ENCODE measurements around the gene DYNC2I2. TPM values are rescaled to one million over a fixed set of nuclear protein-coding genes. Genes with fewer than 3 reads are reported as not detected.

Gene DYNC2I2
- total and polyA plus RNA-seq, 5 experiments from 2014 or later: 2.7 to 8.3 (median 4.1) TPM

DNA sequence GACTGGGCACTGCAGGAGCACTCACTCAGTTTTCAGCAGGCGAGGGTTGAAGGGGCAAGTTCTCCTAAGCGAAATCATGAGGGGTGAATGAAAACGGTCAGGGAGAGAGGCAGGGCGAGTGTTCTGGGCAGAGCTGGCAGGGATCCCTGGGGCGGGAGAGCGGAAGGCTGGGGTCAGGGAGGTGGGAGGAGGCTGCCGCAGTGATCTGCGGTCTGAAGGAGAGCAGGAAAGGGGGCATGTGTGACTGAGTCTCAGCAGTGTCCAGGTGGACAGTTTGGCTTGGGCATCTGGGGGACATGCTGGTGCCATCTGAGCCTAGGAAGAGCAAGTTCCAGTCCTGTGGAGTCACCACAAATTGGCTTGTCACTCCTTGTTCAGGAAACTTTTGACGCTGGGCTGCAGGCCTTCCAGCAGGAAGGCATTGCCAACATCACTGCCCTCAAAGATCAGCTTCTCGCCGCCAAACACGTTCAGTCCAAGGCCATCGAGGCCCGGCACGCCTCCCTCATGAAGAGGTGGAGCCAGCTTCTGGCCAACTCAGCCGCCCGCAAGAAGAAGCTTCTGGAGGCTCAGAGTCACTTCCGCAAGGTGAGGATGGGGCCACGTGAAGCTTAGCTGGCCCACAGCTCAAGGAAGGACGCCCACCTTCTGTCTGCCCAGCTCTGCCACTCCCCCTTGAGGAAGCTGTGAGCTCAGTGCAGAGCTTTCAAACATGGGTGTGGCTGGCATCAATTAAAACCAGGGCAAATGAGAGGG lies 31.1 kb downstream of the DYNC2I2 start:
- Mint-ChIP-seq H3K36me3 (peaks cover 0 to 89% (median 15%) of the 10 kb centered on the region in 3 donors), H3K4me1 (peaks cover 0 to 4% (median 0%) of the 10 kb centered on the region in 4 donors), H3K4me3 (no peak overlapping the region), H3K27me3 (no peaks in the 10 kb centered on the region), H3K9me3 (no peaks in the 10 kb centered on the region), H3K27ac (peak overlapping the region in 2 of 10 donors; percentile 53 to 82)
- no peak for DNase-seq
- POLR2A ChIA-PET: interaction anchor here (0.9 kb wide), 1 partner anchor 64 kb away, joined by 3 read pairs; the partner anchor contains the start of gene SET
- ATAC-seq: no peak

DNA sequence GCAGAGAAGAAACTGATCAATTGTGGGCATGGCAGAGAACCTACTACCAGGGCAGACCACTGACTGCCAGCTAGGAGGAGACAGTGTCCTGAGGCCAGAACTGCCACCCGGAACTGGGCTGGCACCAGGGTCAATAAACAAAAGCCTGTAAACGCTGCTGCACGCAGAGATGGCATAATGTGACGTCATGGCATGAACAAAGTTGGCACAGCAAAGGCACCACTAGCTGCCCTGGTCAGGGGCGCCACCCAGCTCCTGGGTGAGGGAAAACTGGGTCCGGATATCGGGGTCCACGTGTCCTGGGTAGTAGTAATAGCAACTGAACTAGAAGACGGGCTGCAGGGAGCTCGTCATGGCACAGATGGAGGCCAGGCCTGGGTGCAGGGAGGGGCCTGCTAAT lies 32.1 kb downstream of the DYNC2I2 start:
- no peaks in the 10 kb centered on the region for H3K27me3 Mint-ChIP-seq
- peaks cover 0 to 89% (median 15%) of the 10 kb centered on the region in 3 donors for H3K36me3 Mint-ChIP-seq
- H3K4me3 Mint-ChIP-seq: no peak overlapping the region
- no peak for ATAC-seq
- no peak for DNase-seq
- H3K9me3 Mint-ChIP-seq: no peaks in the 10 kb centered on the region
- POLR2A ChIA-PET: no interaction called here
- no peak overlapping the region for H3K27ac Mint-ChIP-seq
- peaks cover 0 to 2% (median 0%) of the 10 kb centered on the region in 4 donors for H3K4me1 Mint-ChIP-seq

DNA sequence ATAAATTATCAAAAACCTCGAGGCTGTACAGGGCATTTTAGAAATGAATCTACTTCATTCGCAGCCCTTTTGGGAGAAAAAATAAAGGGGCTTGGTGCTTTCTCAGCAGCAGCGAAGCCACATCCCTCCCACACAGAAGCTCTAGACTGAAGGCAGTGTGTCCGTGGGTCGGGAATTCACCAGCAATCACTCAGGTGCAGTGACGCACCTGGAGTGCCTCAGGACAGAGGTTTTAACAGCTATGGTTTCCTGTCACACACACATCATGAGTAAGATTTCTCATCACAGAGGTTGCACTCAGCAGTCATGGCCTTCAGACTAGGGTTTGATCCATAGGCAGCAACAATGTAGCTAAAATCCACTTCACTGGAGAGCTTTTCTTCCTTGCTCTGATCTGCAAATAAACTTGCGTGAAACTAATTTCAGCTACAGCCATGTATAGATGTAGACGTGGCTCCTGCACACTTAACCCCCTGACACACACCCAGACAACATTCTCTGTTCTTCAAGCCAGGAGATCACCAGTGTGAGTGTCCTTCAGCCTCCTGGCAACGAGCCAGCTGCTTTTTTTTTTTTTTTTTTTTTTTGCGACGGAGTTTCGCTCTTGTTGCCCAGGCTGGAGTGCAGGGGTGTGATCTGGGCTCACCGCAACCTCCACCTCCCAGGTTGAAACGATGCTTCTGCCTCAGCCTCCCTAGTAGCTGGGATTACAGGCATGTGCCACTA lies 34.8 kb downstream of the DYNC2I2 start:
- Mint-ChIP-seq H3K4me1 (no peaks in the 10 kb centered on the region), H3K9me3 (no peaks in the 10 kb centered on the region), H3K36me3 (peaks cover 0 to 91% (median 19%) of the 10 kb centered on the region in 3 donors), H3K27ac (peak overlapping the region in 1 of 10 donors; percentile 79), H3K4me3 (no peak overlapping the region), H3K27me3 (no peaks in the 10 kb centered on the region)
- POLR2A ChIA-PET: interaction anchor here (0.6 kb wide), 1 partner anchor 251 kb away, joined by 3 read pairs; the partner anchor contains the start of gene URM1
- DNase-seq (no peak), ATAC-seq (no peak)

DNA sequence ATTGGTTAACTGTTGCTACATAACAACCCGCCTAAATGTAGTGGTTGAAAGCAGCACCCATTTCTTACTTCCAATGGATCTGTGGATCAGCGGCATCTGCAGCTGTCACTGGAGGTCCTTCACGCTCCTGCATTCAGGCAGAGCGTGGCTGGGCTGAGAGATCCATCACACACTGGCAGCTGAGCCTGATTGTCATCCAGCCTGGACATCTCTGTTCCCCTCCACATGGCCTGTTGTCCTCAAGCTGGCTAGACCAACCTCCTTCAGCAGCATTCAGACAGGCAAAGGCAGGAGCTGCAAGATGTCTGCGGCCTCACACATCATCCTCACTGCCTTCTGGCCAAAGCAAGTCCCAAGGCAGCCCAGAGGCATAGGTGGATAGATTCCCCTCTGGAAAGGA lies 36.9 kb downstream of the DYNC2I2 start:
- Mint-ChIP-seq H3K27ac (peak overlapping the region in 1 of 10 donors; percentile 19), H3K27me3 (no peaks in the 10 kb centered on the region), H3K4me1 (no peaks in the 10 kb centered on the region), H3K4me3 (no peak overlapping the region), H3K9me3 (no peaks in the 10 kb centered on the region), H3K36me3 (peaks cover 0 to 87% (median 16%) of the 10 kb centered on the region in 3 donors)
- no peak for DNase-seq
- no peak for ATAC-seq
- POLR2A ChIA-PET: no interaction called here

DNA sequence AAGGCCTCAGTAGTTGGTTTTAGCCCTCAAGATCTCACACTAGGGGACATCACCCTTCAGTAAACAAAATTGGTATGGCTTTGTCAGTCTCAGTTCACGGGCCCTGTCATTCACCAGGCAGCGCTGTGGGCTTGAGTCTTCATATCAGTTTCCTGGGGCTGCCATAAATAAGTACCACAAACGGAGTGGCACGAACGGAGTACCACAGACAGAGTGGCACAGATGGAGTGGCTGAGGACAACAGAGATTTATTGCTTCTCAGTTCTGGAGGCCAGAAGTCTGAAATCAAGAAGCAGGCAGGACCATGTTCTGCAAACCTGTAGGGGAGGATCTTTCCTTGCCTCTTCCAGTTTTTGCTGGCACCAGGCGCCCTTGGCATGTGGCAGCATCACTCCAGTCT lies 37.5 kb downstream of the DYNC2I2 start:
- no peak overlapping the region for H3K4me3 Mint-ChIP-seq
- POLR2A ChIA-PET: no interaction called here
- peak overlapping the region in 2 of 10 donors; percentile 24 to 56 for H3K27ac Mint-ChIP-seq
- DNase-seq (no peak), ATAC-seq (no peak)
- no peaks in the 10 kb centered on the region for H3K4me1 Mint-ChIP-seq
- peaks cover 0 to 87% (median 21%) of the 10 kb centered on the region in 3 donors for H3K36me3 Mint-ChIP-seq
- H3K9me3 Mint-ChIP-seq: no peaks in the 10 kb centered on the region
- H3K27me3 Mint-ChIP-seq: no peaks in the 10 kb centered on the region

DNA sequence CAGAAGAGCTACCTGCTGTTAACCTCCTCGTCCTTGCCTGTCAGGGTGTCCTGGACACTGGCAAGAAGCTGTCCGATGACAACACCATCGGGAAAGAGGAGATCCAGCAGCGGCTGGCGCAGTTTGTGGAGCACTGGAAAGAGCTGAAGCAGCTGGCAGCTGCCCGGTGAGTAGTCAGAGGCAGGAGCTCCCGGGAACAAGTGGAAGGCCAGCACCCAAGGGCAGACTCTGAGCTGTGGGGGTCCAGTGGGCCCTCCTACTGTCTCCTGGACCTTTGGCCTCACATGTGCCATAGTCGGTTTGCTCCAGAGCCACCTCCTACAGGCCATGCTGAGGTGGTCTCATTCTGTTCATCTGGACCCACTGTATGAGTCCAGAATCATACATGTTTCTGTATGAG lies 38.7 kb downstream of the DYNC2I2 start:
- POLR2A ChIA-PET: no interaction called here
- peaks cover 0 to 94% (median 31%) of the 10 kb centered on the region in 3 donors for H3K36me3 Mint-ChIP-seq
- no peak for DNase-seq
- no peak overlapping the region for H3K27ac Mint-ChIP-seq
- no peak overlapping the region for H3K4me3 Mint-ChIP-seq
- H3K4me1 Mint-ChIP-seq: no peaks in the 10 kb centered on the region
- ATAC-seq: no peak
- no peaks in the 10 kb centered on the region for H3K27me3 Mint-ChIP-seq
- no peaks in the 10 kb centered on the region for H3K9me3 Mint-ChIP-seq

DNA sequence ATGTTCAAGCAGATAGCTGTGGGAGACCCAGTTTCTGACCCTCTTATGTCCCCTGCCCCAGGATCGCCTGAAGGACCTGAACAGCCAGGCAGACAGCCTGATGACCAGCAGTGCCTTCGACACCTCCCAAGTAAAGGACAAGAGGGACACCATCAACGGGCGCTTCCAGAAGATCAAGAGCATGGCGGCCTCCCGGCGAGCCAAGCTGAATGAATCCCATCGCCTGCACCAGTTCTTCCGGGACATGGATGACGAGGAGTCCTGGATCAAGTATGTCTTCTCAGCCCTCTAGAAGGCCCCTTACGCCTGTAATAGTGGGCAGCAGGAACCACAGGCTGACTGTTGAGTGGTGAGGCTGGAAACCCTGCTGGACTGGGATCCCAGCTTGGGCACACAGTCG lies 41.1 kb downstream of the DYNC2I2 start:
- no peaks in the 10 kb centered on the region for H3K4me1 Mint-ChIP-seq
- no peak for ATAC-seq

DNA sequence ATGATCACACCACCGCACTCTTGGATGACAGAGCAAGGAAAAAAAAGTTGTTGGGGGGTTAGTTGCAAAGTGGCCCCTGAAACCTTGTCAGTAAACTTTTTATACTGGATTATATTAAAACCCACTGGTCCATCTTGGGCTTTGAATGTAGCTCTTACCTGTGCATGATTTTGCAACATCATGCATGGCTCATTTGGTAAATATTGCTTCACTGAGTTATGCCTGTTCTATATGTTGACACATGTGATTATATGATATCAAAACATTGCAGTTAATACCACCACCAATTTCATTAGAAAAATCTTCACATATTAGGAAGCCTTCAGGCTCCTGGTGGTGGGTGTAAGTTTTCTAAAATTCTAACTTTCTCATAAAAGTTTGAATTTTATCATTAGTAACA lies 41.9 kb downstream of the DYNC2I2 start:
- POLR2A ChIA-PET: no interaction called here
- H3K36me3 Mint-ChIP-seq: peaks cover 4 to 93% (median 35%) of the 10 kb centered on the region in 3 donors

More for the DNA sequence above, 41.1 kb downstream of the DYNC2I2 start:
- no peak for DNase-seq
- Mint-ChIP-seq H3K27ac (no peak overlapping the region), H3K9me3 (no peaks in the 10 kb centered on the region), H3K36me3 (peaks cover 0 to 93% (median 29%) of the 10 kb centered on the region in 3 donors), H3K27me3 (no peaks in the 10 kb centered on the region), H3K4me3 (no peak overlapping the region)
- POLR2A ChIA-PET: no interaction called here

DNA sequence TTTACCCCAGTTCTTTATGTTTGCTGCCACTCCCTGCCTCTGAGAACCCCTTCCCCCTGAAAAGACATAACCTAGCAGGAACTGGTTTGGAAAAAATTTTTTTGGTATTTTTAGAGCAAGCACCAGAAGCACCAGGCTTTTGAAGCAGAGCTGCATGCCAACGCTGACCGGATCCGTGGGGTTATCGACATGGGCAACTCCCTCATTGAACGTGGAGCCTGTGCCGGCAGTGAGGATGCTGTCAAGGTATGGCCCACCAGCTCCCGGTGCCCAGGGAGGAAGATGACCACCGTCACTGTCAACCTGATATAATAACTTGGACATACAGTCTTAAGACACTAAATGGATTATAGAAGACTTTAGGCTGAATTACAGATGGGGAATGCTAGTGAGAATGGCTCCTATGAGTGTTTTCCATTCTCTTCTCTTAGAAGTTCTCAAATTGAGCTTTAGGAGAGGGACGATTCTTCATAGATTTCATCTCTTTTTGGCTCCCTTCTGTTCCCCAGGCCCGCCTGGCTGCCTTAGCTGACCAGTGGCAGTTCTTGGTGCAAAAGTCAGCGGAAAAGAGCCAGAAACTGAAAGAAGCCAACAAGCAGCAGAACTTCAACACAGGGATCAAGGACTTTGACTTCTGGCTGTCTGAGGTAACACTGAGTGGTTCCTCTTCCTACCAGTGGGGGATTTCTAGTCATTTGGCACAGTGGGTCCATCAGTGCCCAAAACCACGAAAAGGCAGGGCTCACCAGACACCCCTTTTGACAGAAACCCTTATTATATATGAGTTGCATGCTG lies 44.9 kb downstream of the DYNC2I2 start:
- DNase-seq (no peak), ATAC-seq (no peak)
- peak overlapping the region in 4 of 10 donors; percentile 25 to 70 (median 38) for H3K27ac Mint-ChIP-seq
- POLR2A ChIA-PET: interaction anchor here (0.6 to 0.9 kb wide), 2 partner anchors 10 to 17 kb away, joined by 3 to 6 read pairs; no protein-coding TSS in a partner anchor
- H3K4me1 Mint-ChIP-seq: peaks cover 0 to 5% (median 0%) of the 10 kb centered on the region in 4 donors
- no peaks in the 10 kb centered on the region for H3K27me3 Mint-ChIP-seq
- no peak overlapping the region for H3K4me3 Mint-ChIP-seq
- peaks cover 8 to 95% (median 43%) of the 10 kb centered on the region in 3 donors for H3K36me3 Mint-ChIP-seq
- H3K9me3 Mint-ChIP-seq: no peaks in the 10 kb centered on the region

More for the DNA sequence above, 41.9 kb downstream of the DYNC2I2 start:
- Mint-ChIP-seq H3K4me1 (peaks cover 0 to 4% (median 0%) of the 10 kb centered on the region in 4 donors), H3K27me3 (no peaks in the 10 kb centered on the region), H3K9me3 (no peaks in the 10 kb centered on the region), H3K27ac (no peak overlapping the region), H3K4me3 (no peak overlapping the region)
- DNase-seq (no peak), ATAC-seq (no peak)

DNA sequence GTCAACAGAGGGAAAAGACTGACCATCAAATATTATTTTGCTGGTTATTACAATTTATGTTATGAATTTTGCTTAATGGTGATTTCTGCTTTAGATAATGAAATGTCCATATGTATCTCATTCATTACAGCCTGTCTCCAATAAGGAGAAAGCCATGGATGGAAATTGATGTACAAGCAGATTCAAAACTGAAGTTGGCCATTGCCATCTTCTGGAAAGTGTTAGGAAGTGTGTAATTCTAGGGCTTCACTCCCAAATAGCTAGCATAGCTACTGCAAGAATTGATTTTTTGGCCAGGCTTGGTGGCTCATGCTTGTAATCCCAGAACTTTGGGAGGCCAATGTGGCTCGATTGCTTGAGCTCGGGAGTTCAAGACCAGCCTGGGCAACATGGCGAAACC lies 45.8 kb downstream of the DYNC2I2 start:
- peak overlapping the region in 1 of 10 donors; percentile 28 for H3K27ac Mint-ChIP-seq
- POLR2A ChIA-PET: interaction anchor here (0.6 to 0.9 kb wide), 2 partner anchors 9 to 89 kb away, joined by 5 to 6 read pairs; no protein-coding TSS in a partner anchor

DNA sequence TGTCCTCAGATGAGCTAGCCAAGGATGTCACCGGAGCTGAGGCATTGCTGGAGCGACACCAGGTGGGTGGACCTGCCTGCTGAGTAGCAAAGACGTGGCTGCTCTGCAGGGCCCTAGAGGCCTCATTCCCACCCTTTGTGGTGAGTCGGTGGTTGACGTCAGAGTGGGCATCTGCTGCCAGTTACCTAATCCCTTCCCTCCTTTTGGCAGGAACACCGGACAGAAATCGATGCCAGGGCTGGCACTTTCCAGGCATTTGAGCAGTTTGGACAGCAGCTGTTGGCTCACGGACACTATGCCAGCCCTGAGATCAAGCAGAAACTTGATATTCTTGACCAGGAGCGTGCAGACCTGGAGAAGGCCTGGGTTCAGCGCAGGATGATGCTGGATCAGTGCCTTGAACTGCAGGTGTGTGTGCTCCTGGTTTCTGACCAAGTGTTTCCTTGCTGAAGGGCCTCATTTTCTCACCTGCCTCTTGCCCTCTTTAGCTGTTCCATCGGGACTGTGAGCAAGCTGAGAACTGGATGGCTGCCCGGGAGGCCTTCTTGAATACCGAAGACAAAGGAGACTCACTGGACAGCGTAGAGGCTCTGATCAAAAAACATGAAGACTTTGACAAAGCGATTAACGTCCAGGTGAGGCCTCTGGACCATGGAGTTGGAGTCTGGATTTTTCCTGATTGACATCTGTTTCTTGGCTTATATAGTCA lies 48.9 kb downstream of the DYNC2I2 start:
- Mint-ChIP-seq H3K36me3 (peaks cover 8 to 94% (median 26%) of the 10 kb centered on the region in 3 donors), H3K4me3 (no peak overlapping the region), H3K27ac (no peak overlapping the region), H3K4me1 (peaks cover 0 to 5% (median 0%) of the 10 kb centered on the region in 4 donors), H3K27me3 (no peaks in the 10 kb centered on the region), H3K9me3 (no peaks in the 10 kb centered on the region)
- no peak for DNase-seq
- POLR2A ChIA-PET: interaction anchor here (0.5 to 1.5 kb wide), 2 partner anchors 12 to 61 kb away, joined by 3 read pairs; no protein-coding TSS in a partner anchor
- ATAC-seq: no peak

More for the DNA sequence above, 45.8 kb downstream of the DYNC2I2 start:
- H3K4me1 Mint-ChIP-seq: peaks cover 0 to 5% (median 0%) of the 10 kb centered on the region in 4 donors
- DNase-seq: no peak
- H3K4me3 Mint-ChIP-seq: no peak overlapping the region
- no peak for ATAC-seq
- H3K36me3 Mint-ChIP-seq: peaks cover 8 to 95% (median 42%) of the 10 kb centered on the region in 3 donors
- H3K27me3 Mint-ChIP-seq: no peaks in the 10 kb centered on the region
- H3K9me3 Mint-ChIP-seq: no peaks in the 10 kb centered on the region

DNA sequence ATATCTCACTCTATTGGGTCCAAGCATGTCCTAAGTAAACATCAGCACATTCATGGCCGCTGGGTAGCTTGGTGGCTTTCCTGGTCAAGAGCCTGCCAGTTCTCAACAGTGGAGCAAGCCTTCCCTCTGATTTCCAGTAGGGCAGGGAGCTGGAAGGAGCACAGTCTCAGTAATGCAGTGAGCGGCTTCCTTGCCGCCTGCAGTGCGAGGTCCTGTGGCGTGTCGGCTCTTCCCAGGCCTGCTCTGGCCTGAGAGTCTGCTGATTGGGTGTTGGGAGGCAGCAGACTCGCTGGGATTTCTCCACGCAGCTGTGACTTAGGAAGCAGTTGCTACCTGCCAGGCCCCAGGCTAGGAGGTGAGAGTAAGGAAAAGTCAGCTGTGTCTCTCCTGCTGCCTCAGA lies 53.0 kb downstream of the DYNC2I2 start:
- no peak for ATAC-seq
- POLR2A ChIA-PET: no interaction called here
- Mint-ChIP-seq H3K4me3 (no peak overlapping the region), H3K9me3 (no peaks in the 10 kb centered on the region), H3K27me3 (no peaks in the 10 kb centered on the region), H3K36me3 (peaks cover 4 to 92% (median 30%) of the 10 kb centered on the region in 3 donors), H3K4me1 (no peaks in the 10 kb centered on the region), H3K27ac (peak overlapping the region in 2 of 10 donors; percentile 61 to 71)
- no peak for DNase-seq

All from naive thymus-derived CD8-positive, alpha-beta T cell (primary cell).